SKM-1 (cell line): ENCODE data around the gene CNTNAP4.

Experiments used
- DNase-seq: peaks from one replicate; lab custom pipeline; 2025; ENCODE audit not compliant: unreplicated experiment; lab: John Stamatoyannopoulos, UW

Gene CNTNAP4

GRCh38 chr16:76574651-76575050 is 297.4 kb downstream of the CNTNAP4 start:
- DNase-seq = no peak

DNA sequence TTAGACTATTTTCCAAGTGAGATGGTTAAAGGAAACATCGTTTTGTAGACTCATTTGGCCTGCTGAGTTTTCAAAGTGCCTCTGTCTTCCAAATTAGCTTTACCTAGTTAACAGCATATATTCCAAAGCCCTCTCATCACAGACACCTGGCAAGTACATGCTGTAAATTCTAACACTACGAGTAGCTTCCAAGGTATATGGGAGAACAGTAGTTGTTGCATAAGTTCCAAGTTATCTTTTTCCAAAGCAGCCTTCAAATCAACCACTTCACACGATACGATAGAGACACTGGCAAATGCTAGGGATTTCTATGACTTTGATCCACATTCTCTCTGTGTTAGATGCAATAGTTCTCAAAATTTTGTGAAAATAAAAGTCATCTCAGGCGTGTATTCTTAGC is 299.3 kb downstream of the CNTNAP4 start:
- DNase-seq = no peak

DNA sequence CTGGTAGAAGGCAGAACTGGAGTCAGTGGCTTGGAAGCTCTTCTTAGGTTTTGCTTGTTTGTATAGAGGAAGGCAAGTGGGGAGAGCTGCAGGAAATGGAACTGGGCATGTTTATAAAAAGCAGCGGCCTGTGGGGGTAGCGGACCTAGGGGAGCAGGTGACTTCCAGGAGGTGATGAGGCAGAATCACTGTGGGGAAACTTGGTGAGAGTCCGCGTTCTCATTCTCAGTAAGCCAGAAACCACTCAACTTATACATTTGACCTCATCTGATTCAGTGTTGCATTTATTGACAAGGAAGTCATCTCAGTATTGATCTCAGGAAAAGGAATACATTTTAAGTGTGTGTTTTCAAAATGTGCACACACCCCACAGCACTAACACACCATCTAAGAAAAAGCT is 299.8 kb downstream of the CNTNAP4 start:
- DNase-seq = no peak

DNA sequence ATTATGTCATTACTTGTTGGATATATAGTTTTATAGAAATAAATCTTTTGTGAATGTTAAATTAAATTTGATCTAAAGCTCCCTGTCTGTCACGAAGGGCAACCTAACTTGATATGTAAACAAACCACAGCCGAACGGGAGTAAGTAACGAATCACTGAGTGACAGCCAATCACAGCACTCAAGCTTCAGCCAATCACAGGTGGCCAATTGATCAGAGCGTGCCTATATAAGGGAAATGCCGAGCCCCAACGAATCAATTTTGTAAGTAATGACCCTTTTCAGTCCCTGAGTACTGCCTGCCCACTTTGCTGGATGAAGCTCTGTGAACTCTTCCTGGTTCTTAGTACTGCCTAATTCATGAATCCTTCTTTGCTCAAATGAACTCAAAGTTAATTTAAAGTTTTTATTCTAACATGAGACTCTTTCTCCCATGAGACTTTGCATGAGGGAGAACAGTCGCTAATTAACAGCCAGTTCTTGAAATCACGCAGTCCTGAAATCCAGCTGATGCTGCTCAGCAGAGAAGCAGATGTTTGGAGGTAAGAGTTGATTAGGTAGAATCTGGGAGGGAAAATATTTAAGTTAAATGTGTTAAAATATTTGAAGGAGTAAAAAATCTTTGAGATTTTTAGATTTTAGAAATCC is 302.2 kb downstream of the CNTNAP4 start:
- no peak for DNase-seq

DNA sequence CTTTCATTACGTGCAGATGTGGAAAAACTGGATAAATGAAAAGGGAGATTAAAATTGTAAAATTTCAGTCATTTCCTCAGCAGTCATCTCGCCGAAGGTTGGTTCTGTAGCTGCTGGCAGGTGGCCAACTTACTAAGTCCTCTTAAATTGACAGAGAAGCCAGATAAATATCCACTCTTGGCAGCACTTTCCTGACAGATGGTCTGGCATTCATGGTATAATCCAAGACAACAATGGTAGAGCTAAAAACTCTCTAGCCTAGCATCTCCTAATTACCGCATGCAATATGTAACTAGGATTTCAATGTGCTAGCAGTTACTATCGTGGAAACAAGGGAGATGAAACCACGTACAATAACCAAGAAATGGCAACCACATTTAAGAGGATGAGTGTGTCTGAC is 306.3 kb downstream of the CNTNAP4 start:
- DNase-seq = no peak

GRCh38 chr16:76583945-76584344 is 306.7 kb downstream of the CNTNAP4 start:
- DNase-seq = no peak

- DNase-seq = no peak
These were observed 321.3 kb downstream of the CNTNAP4 start for GRCh38 chr16:76598498-76598897.

- DNase-seq = no peak
These were observed 330.1 kb downstream of the CNTNAP4 start for GRCh38 chr16:76607317-76607716.
